ACC112 (cell line): Measurements from ENCODE around the gene ZNF653.

Experiments
- H2AFZ ChIP-seq: fragments of 200-600 bp; sonication (generic); one replicate; pipeline ENCODE4 v1.6.0; 2017; ENCODE audit warnings: antibody characterized with exemption, low read length; ENCODE audit not compliant: unreplicated experiment
- H3K27ac ChIP-seq: fragments of 200-600 bp; sonication (generic); 2 replicates; pipeline ENCODE4 v1.5.1; 2014; ENCODE audit warnings: low read depth, mild to moderate bottlenecking, antibody characterized with exemption, low read length, moderate library complexity
- H3K27me3 ChIP-seq: fragments of 200-600 bp; sonication (generic); 2 replicates; pipeline ENCODE4 v1.6.1; 2014; ENCODE audit warnings: mild to moderate bottlenecking, antibody characterized with exemption, low read length, moderate library complexity, mixed read lengths; ENCODE audit not compliant: insufficient read depth
- H3K36me3 ChIP-seq: fragments of 200-600 bp; sonication (generic); 2 replicates; pipeline ENCODE4 v1.6.1; 2016; ENCODE audit warnings: mild to moderate bottlenecking, antibody characterized with exemption, low read length, moderate library complexity, mixed read lengths; ENCODE audit not compliant: insufficient read depth
- H3K4me1 ChIP-seq: fragments of 200-600 bp; sonication (generic); one replicate; pipeline ENCODE4 v1.6.1; 2016; ENCODE audit warnings: low read length, mixed read lengths; ENCODE audit not compliant: insufficient read depth, unreplicated experiment, control insufficient read depth
- H3K4me3 ChIP-seq: fragments of 200-600 bp; sonication (generic); 2 replicates; pipeline ENCODE4 v1.5.1; 2014; ENCODE audit warnings: mild to moderate bottlenecking, low read depth, low read length
- H3K79me2 ChIP-seq: fragments of 200-600 bp; sonication (generic); one replicate; pipeline ENCODE4 v1.6.0; 2016; ENCODE audit warnings: low read length; ENCODE audit not compliant: control insufficient read depth, unreplicated experiment, insufficient read depth

The ZNF653 gene

DNA sequence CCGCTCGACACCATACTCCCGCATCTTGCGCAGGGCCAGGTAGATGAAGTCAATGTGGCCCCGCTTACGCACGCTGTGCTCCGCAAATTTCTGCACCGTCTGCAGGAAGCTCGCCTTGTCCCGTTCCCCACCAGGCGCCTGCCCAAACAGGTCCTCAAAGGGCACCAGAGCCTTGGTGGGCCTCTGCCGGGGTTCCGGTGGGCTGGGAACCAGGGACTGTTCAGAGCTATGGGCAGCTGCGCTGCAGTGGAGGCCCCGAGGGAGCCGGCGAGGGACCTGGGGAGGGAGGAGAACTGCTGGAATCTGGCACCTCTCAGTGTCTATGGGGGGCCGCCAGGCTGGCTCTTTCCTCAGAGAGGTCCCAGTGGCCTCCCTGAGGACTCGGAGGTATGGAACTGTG, 8.3 kb upstream of the ZNF653 start:
- Histone ChIP-seq H2AFZ (no peak overlapping the region), H3K27me3 (no peaks in the 10 kb centered on the region), H3K36me3 (no peaks in the 10 kb centered on the region), H3K4me3 (no peak overlapping the region), H3K4me1 (no peaks in the 10 kb centered on the region), H3K27ac (no peak overlapping the region), H3K79me2 (no peaks in the 10 kb centered on the region)

DNA sequence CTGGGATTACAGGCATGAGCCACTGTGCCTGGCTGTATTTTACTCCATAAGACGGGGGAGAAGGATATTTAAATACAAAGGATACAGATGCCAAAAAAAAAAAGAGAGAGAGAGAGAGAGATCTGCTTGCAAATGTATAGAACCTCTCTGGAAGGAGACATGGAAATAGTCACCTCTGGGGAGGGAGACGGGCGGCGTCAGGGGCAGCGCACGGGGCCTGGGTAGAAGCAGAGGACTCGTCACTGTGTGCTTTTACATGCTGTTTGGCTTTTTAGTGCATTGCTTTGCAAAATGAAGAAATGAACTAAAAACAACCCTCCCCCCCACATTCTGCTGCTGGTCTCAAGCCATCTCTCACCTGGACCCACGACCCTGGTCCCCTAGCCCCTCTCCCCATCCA, 4.8 kb upstream of the ZNF653 start:
- Histone ChIP-seq H2AFZ (no peak overlapping the region), H3K27ac (no peak overlapping the region), H3K27me3 (no peaks in the 10 kb centered on the region), H3K36me3 (no peaks in the 10 kb centered on the region), H3K4me3 (no peak overlapping the region), H3K79me2 (no peaks in the 10 kb centered on the region), H3K4me1 (no peaks in the 10 kb centered on the region)

- Histone ChIP-seq H3K27ac (no peak overlapping the region), H2AFZ (no peak overlapping the region), H3K4me3 (no peak overlapping the region), H3K4me1 (no peaks in the 10 kb centered on the region), H3K36me3 (no peaks in the 10 kb centered on the region), H3K27me3 (no peaks in the 10 kb centered on the region), H3K79me2 (peaks cover 3% of the 10 kb centered on the region)
Observed at GRCh38 chr19:11507370-11508078, 1.9 kb upstream of the ZNF653 start.

DNA sequence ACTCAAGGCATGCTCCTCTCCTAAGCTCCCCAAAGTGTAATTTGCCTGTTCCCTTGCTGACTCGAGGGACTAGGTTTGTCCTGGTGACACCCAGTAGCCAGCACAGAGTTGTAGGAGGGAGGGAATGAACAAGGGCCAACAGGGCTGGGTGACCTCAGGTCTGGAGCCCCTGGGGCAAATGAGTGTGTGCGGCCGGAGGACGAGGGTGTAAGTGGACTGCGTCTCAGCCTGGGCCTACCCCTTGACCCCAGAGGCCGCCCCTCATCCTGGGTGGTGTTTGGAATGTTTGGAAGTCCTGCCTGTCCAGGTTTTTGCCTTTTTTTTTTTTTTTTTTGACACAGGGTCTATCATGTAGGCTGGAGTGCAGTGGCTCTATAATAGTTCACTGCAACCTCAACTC, 1.3 kb upstream of the ZNF653 start:
- H3K4me3 ChIP-seq, result peak overlapping the region; percentile 92; the same call in 1 of the 2 replicates
- no peak overlapping the region for H3K27ac ChIP-seq
- H3K79me2 ChIP-seq, result peaks cover 3% of the 10 kb centered on the region

GRCh38 chr19:11506101-11506555, 489 bp upstream of the ZNF653 start:
- Histone ChIP-seq H3K4me3 (peak overlapping the region; percentile 92), H3K36me3 (no peaks in the 10 kb centered on the region), H3K27me3 (no peaks in the 10 kb centered on the region), H2AFZ (peak overlapping the region; percentile 95), H3K4me1 (no peaks in the 10 kb centered on the region), H3K27ac (peak overlapping the region; percentile 86), H3K79me2 (peaks cover 3% of the 10 kb centered on the region)

More for the DNA sequence above, 1.3 kb upstream of the ZNF653 start:
- no peaks in the 10 kb centered on the region for H3K36me3 ChIP-seq
- no peak overlapping the region for H2AFZ ChIP-seq
- no peaks in the 10 kb centered on the region for H3K4me1 ChIP-seq
- H3K27me3 ChIP-seq, result no peaks in the 10 kb centered on the region

DNA sequence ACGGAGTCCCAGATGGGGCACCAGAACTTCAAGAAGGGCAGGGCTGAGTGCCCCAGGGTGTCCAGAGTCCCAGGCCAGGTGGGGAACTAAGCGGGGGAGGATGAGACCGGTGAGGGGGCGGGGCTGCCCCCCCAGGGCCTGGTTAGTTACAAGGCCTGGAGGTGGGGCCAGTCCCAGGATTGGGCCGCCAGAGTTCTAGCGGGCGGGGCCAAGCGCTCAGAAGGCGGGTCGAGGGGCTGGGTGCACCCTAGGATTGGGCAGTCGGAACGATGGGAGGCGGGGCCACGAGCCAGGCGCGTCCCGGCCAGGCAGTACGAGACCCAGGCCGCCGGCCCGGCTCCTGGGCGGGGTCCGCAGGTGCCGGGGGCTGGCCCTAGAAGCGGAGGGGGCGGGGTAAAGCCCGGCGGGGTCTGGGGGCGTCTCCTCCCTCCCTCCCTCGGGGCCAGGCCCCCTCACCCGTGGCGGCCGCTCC, 571 bp downstream of the ZNF653 start:
- no peaks in the 10 kb centered on the region for H3K27me3 ChIP-seq
- H3K79me2 ChIP-seq, result peaks cover 3% of the 10 kb centered on the region
- peak overlapping the region; percentile 92 for H3K4me3 ChIP-seq
- H2AFZ ChIP-seq, result peak overlapping the region; percentile 94
- H3K36me3 ChIP-seq, result no peaks in the 10 kb centered on the region
- peak overlapping the region; percentile 86 for H3K27ac ChIP-seq
- H3K4me1 ChIP-seq, result no peaks in the 10 kb centered on the region

DNA sequence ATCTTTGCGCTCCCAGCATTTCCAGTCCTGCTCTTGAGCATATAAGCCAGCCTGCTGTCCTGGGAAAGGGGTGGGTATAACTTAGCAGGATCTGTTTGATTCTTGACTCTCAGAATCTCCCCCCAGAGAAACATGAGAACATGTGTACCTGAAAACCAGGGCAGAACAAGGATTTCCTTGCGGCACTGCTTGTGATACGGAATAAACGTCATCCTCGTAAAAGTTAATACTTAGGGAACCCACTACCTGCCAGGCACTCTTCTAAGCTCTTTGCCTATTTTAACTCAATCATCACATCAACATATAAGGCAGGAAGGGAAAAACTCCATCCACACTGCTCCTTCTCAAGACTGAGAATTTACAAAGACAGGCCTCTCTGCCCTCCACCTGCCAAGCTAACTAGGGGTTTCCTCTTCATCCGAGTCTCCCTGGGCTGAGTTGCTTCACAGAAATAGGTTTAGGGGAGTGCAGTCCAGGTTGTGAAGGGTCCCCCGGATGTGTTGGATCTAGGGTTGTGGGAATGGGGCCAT, 1.1 kb downstream of the ZNF653 start:
- H2AFZ ChIP-seq, result no peak overlapping the region

DNA sequence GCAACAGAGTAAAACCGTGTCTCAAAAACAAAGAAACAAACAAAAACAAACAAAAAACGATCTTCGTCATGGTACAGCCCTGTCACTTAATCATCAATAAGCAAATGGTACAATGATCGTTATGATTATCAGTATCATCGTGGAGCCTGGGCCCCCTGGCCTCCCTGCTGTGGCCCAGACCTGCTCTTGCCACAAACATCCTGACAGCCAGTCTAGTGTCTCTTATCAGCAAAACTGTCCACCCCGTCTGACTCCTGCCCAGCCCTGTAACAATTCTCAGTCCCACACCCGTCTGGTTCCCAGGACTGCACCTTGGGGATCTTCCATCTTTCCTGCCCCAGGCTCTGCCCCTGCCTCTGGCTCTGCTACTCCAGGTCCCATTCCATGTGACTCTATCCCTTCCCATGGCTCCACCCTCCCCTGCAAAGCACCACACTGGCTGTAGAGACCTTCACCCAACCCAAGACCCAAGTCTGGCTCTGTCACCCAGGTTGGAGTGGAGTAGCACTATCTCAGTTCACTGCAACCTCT, 5.7 kb downstream of the ZNF653 start:
- Histone ChIP-seq H3K27ac (no peak overlapping the region), H3K4me1 (no peaks in the 10 kb centered on the region), H3K4me3 (no peak overlapping the region), H3K36me3 (no peaks in the 10 kb centered on the region), H3K27me3 (no peaks in the 10 kb centered on the region), H3K79me2 (peaks cover 3% of the 10 kb centered on the region), H2AFZ (no peak overlapping the region)

More for the DNA sequence above, 1.1 kb downstream of the ZNF653 start:
- Histone ChIP-seq H3K36me3 (no peaks in the 10 kb centered on the region), H3K79me2 (peaks cover 3% of the 10 kb centered on the region), H3K4me3 (peak overlapping the region; percentile 92), H3K4me1 (no peaks in the 10 kb centered on the region), H3K27ac (0 out of 2 replicates have a peak overlapping the region, but pooled peaks have one; percentile 19), H3K27me3 (no peaks in the 10 kb centered on the region)

DNA sequence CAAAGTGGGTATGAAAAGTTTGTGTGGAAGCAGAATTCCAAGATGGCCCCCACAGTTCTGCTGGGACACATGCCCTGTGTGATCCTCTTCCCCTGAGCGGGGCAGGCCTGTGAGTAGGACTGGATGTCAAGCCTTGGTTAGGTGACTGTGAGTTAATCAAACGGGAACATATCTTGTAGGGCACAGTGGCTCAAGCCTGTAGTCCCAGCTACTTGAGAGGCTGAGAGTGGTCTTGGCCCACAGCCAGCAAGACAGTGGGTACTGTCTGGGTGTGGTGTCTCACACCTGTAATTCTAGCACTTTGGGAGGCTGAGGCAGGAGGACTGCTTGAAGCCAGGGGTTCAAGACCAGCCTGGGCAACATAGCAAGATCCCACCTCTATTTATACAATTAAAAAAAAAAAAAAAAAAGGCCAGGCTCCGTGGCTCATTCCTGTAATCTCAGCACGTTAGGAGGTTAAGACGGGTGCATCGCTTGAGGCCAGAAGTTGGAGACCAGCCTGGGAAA, 6.4 kb downstream of the ZNF653 start:
- no peaks in the 10 kb centered on the region for H3K27me3 ChIP-seq
- H3K4me3 ChIP-seq, result no peak overlapping the region
- no peaks in the 10 kb centered on the region for H3K36me3 ChIP-seq
- H2AFZ ChIP-seq, result no peak overlapping the region
- H3K27ac ChIP-seq, result no peak overlapping the region
- H3K79me2 ChIP-seq, result no peaks in the 10 kb centered on the region
- no peaks in the 10 kb centered on the region for H3K4me1 ChIP-seq

DNA sequence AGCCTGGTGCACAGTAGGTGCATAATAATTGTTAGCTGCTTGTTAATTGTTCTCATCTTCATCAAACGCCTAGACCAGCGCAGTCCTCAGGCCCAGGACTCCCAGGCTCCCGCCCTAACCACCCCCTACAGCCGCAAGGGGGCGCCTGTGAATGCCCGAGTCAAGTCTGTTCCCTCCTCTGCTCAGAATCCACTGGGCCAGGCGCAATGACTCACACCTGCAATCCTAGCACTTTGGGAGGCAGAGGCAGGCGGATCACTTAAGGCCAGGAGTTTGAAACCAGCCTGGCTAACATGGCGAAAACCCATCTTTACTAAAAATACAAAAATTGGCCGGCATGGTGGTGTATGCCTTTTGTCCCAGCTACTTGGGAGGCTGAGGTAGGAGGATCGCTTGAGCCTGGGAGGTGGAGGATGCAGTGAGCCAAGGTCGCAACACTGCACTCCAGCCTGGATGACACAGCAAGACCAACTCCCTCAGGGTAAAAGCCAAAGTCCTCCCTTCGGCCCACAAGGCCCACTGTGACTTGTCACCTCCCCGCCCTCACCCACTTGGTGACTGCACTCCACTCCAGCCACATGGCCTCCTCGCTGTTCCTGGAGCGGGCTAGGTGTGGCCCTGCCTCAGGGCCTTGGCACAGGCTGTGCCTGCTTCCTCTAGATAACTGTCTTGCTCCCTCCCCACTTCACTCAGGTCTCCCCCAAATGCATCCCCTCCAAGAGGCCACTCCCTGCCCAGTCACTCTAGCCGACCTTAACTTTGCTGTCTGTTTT, 9.1 kb downstream of the ZNF653 start:
- H3K4me3 ChIP-seq, result no peak overlapping the region
- H2AFZ ChIP-seq, result no peak overlapping the region
- H3K79me2 ChIP-seq, result no peaks in the 10 kb centered on the region
- no peaks in the 10 kb centered on the region for H3K4me1 ChIP-seq
- no peak overlapping the region for H3K27ac ChIP-seq
- H3K36me3 ChIP-seq, result no peaks in the 10 kb centered on the region
- H3K27me3 ChIP-seq, result no peaks in the 10 kb centered on the region
